CD4-positive, alpha-beta T cell (primary cell): Measurements from ENCODE around the gene TAC3. TPM values are rescaled to one million over a fixed set of nuclear protein-coding genes. Genes with fewer than 3 reads are reported as not detected.

Experiments
- ATAC-seq: fragments of 200-7000 bp; cut with Tn5 transposase; one replicate; pipeline ENCODE4 v1.10.0; 2022; ENCODE audit warnings: mild to moderate bottlenecking; ENCODE audit not compliant: poor library complexity
- CTCF ChIA-PET: fragments of 350-600 bp; sonication (Branson Sonifier 250); formaldehyde crosslinking; loops from one replicate; lab custom pipeline; 2021; ENCODE audit warnings: antibody characterized with exemption, inconsistent platforms; lab: Charles Lee
- POLR2A ChIA-PET: fragments of 350-600 bp; sonication (Branson Sonifier 250); formaldehyde crosslinking; loops from one replicate; lab custom pipeline; 2021; ENCODE audit warnings: antibody characterized with exemption, inconsistent platforms; lab: Charles Lee
- DNase-seq, 14 experiments: peaks; one replicate each; pipeline ENCODE4 v3.0.0-alpha.2; 2013 to 2020; ENCODE audit warnings: mixed read lengths in 2 of 14
- H3K27ac ChIP-seq, 2 donors: one replicate each; pipeline versions ENCODE4 v1.5.1 to v1.7.0; 2013; ENCODE audit warnings: low read length in 2 of 2, low read depth in 1 of 2, mild to moderate bottlenecking in 1 of 2
- H3K27me3 ChIP-seq, 2 experiments: 1 replicate in 1 of 2; 2 replicates in 1 of 2; pipeline versions ENCODE4 v1.6.1 to v1.7.0; 2013; ENCODE audit warnings: low read length in 2 of 2, control low read depth in 1 of 2, mild to moderate bottlenecking in 1 of 2, moderate library complexity in 1 of 2; ENCODE audit not compliant: insufficient read depth in 2 of 2, control insufficient read depth in 1 of 2
- H3K36me3 ChIP-seq: one replicate; pipeline ENCODE4 v1.6.1; 2013; ENCODE audit warnings: low read length, control low read depth; ENCODE audit not compliant: insufficient read depth
- H3K4me1 ChIP-seq: one replicate; pipeline ENCODE4 v1.6.1; 2013; ENCODE audit warnings: low read length, control low read depth; ENCODE audit not compliant: insufficient read depth
- H3K4me3 ChIP-seq: one replicate; pipeline ENCODE4 v1.5.1; 2013; ENCODE audit warnings: mild to moderate bottlenecking, low read length, moderate library complexity
- H3K9me3 ChIP-seq, 2 experiments: 1 replicate in 1 of 2; 2 replicates in 1 of 2; pipeline versions ENCODE4 v1.6.1 to v1.7.0; 2013; ENCODE audit warnings: low read length in 2 of 2, mild to moderate bottlenecking in 2 of 2, control low read depth in 1 of 2, moderate library complexity in 1 of 2; ENCODE audit not compliant: control insufficient read depth in 1 of 2, insufficient read depth in 1 of 2
- H3K27ac Mint-ChIP-seq: one replicate; pipeline ENCODE4 v1.8.0; 2020; ENCODE audit warnings: mixed read lengths
- H3K27me3 Mint-ChIP-seq: one replicate; pipeline ENCODE4 v1.8.0; 2021; ENCODE audit warnings: mixed read lengths
- H3K36me3 Mint-ChIP-seq: one replicate; pipeline ENCODE4 v1.8.0; 2021; ENCODE audit warnings: low read depth, mixed read lengths
- H3K4me1 Mint-ChIP-seq: one replicate; pipeline ENCODE4 v1.8.0; 2021; ENCODE audit warnings: low read depth, mixed read lengths
- H3K4me3 Mint-ChIP-seq: one replicate; pipeline ENCODE4 v1.8.0; 2020; ENCODE audit warnings: mild to moderate bottlenecking, mixed read lengths
- H3K9me3 Mint-ChIP-seq: one replicate; pipeline ENCODE4 v1.8.0; 2020; ENCODE audit warnings: mixed read lengths
- CTCF ChIP-seq: fragments of 200-600 bp; IDR thresholded peaks from one replicate; pipeline ENCODE4 v1.8.0; 2022; ENCODE audit warnings: antibody characterized with exemption, mild to moderate bottlenecking
- intact Hi-C, 2 experiments: fragments of 100-400 bp; cut with DNase I in 1 of 2; cut with micrococcal nuclease in 1 of 2; formaldehyde crosslinking; loops; one replicate each; pipeline versions ENCODE4 v1.15.1 to v1.9.0; 2023 to 2025; cut with DNase I, micrococcal nuclease
- total RNA-seq, 174 experiments: library from RNA in 2 of 174; stranded (reverse) in 2 of 174; gene quantifications; one replicate each; pipeline ENCODE4 v1.2.3 and lab custom pipeline; 2021 to 2026

The TAC3 gene
- total RNA-seq, 2 experiments from 2014 or later, result not detected

GRCh38 chr12:57003395-57003794, 12.9 kb downstream of the TAC3 start:
- Histone ChIP-seq H3K27ac (no peak overlapping the region), H3K4me3 (no peak overlapping the region), H3K9me3 (no peaks in the 10 kb centered on the region), H3K36me3 (peaks cover 43% of the 10 kb centered on the region), H3K27me3 (no peaks in the 10 kb centered on the region), H3K4me1 (peaks cover 54% of the 10 kb centered on the region)
- H3K9me3 Mint-ChIP-seq, result no peaks in the 10 kb centered on the region
- no peaks in the 10 kb centered on the region for H3K27me3 Mint-ChIP-seq
- no peak for TF ChIP-seq CTCF
- ChIA-PET POLR2A (no interaction called here), CTCF (no interaction called here)
- DNase-seq, result no peak
- no peak overlapping the region for H3K27ac Mint-ChIP-seq
- intact Hi-C loops, result loop anchor here in 1 of 2 experiments (5.0 kb wide), 1 partner anchor 246 kb away; no protein-coding TSS in a partner anchor
- ATAC-seq, result no peak
- H3K36me3 Mint-ChIP-seq, result peaks cover 74% of the 10 kb centered on the region
- H3K4me3 Mint-ChIP-seq, result no peak overlapping the region
- peaks cover 73% of the 10 kb centered on the region for H3K4me1 Mint-ChIP-seq

GRCh38 chr12:57001448-57001906, 14.9 kb downstream of the TAC3 start:
- Mint-ChIP-seq H3K4me1 (peaks cover 54% of the 10 kb centered on the region), H3K27me3 (no peaks in the 10 kb centered on the region), H3K36me3 (peaks cover 86% of the 10 kb centered on the region), H3K4me3 (peak overlapping the region; percentile 66), H3K27ac (peak overlapping the region; percentile 44), H3K9me3 (no peaks in the 10 kb centered on the region)
- TF ChIP-seq CTCF, result peak; percentile 73
- POLR2A ChIA-PET, result interaction anchor here (1.5 kb wide), 1 partner anchor 26 kb away, joined by 4 read pairs; no protein-coding TSS in a partner anchor
- CTCF ChIA-PET, result interaction anchor here (0.5 to 1.7 kb wide), 9 partner anchors 12 to 255 kb away, joined by 3 to 15 read pairs (median 3); no protein-coding TSS in a partner anchor
- no peaks in the 10 kb centered on the region for H3K9me3 ChIP-seq
- intact Hi-C loops, result loop anchor here in 1 of 2 experiments (5.0 kb wide), 1 partner anchor 244 kb away; no protein-coding TSS in a partner anchor
- H3K36me3 ChIP-seq, result peaks cover 57% of the 10 kb centered on the region
- DNase-seq (peak; percentile 47 to 86 (median 70)), ATAC-seq (peak; percentile 69)
- peaks cover 38% of the 10 kb centered on the region for H3K4me1 ChIP-seq
- no peak overlapping the region for H3K4me3 ChIP-seq
- no peak overlapping the region for H3K27ac ChIP-seq
- no peaks in the 10 kb centered on the region for H3K27me3 ChIP-seq

GRCh38 chr12:57000393-57000792, 15.9 kb downstream of the TAC3 start:
- Mint-ChIP-seq H3K9me3 (no peaks in the 10 kb centered on the region), H3K36me3 (peaks cover 89% of the 10 kb centered on the region), H3K27ac (no peak overlapping the region), H3K4me1 (peaks cover 48% of the 10 kb centered on the region), H3K4me3 (no peak overlapping the region), H3K27me3 (no peaks in the 10 kb centered on the region)
- DNase-seq (no peak), ATAC-seq (no peak)
- ChIA-PET POLR2A (no interaction called here), CTCF (no interaction called here)
- intact Hi-C loops, result loop anchor here in 1 of 2 experiments (5.0 kb wide), 1 partner anchor 243 kb away; no protein-coding TSS in a partner anchor
- Histone ChIP-seq H3K4me3 (no peak overlapping the region), H3K36me3 (peaks cover 57% of the 10 kb centered on the region), H3K9me3 (no peaks in the 10 kb centered on the region), H3K4me1 (peaks cover 32% of the 10 kb centered on the region), H3K27ac (no peak overlapping the region), H3K27me3 (no peaks in the 10 kb centered on the region)
- no peak for TF ChIP-seq CTCF
